Right forelimb (tissue), 1 donor: ENCODE measurements around the gene HBE1.
"Not testable (repeated sequence)": the region's sequence is repeated elsewhere in the genome, so short reads cannot be mapped to it uniquely, and the experiment has no call there.

ENCODE experiments used
- DNase-seq: peaks from one replicate; pipeline ENCODE4 v3.0.0-alpha.2; 2018

Gene HBE1

GRCh38 chr11:5252192-5252918, 17.4 kb downstream of the HBE1 start:
- no peak for DNase-seq

- DNase-seq: no peak
These were observed 18.0 kb downstream of the HBE1 start for GRCh38 chr11:5251746-5252145.

GRCh38 chr11:5250543-5251204, 19.1 kb downstream of the HBE1 start:
- no peak for DNase-seq

- not testable (repeated sequence) for DNase-seq
These were observed 19.8 kb downstream of the HBE1 start, which contains the start of gene HBG1 for GRCh38 chr11:5249807-5250396. Gene HBG1 (minus strand): TSS chr11:5249857. CDS start chr11:5249804, 53 bp downstream.

DNA sequence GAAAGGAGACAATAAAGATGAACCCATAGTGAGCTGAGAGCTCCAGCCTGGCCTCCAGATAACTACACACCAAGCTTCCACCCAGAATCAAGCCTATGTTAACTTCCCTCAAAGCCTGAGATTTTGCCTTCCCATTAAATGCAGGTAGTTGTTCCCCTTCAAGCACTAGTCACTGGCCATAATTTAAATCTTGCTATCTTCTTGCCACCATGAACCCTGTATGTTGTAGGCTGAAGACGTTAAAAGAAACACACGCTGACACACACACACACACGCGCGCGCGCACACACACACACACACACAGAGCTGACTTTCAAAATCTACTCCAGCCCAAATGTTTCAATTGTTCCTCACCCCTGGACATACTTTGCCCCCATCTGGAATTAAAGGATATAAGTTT, 21.2 kb downstream of the HBE1 start:
- not testable (repeated sequence) for DNase-seq

- no peak for DNase-seq
These were observed 22.1 kb downstream of the HBE1 start for GRCh38 chr11:5247472-5248192.

GRCh38 chr11:5246772-5247471, 22.8 kb downstream of the HBE1 start:
- no peak for DNase-seq

GRCh38 chr11:5245155-5245554, 24.6 kb downstream of the HBE1 start:
- no peak for DNase-seq

DNA sequence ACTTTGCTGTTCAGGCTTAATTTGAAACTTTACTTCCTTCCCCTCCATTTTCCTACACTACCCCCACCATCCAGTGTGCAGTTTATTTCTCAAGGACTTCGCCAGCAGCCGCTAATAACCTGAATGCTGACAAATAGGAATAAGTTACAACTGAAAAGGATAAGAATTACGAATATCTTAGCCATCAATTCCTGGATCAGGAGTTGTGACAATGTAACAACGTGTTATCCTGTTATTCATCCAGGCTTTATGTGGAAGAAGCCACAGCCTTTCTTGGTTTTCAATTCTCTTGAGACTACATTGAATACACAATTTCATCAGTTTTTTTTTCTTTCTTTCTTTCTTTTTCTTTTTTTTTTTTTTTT, 25.9 kb downstream of the HBE1 start:
- DNase-seq: no peak

DNA sequence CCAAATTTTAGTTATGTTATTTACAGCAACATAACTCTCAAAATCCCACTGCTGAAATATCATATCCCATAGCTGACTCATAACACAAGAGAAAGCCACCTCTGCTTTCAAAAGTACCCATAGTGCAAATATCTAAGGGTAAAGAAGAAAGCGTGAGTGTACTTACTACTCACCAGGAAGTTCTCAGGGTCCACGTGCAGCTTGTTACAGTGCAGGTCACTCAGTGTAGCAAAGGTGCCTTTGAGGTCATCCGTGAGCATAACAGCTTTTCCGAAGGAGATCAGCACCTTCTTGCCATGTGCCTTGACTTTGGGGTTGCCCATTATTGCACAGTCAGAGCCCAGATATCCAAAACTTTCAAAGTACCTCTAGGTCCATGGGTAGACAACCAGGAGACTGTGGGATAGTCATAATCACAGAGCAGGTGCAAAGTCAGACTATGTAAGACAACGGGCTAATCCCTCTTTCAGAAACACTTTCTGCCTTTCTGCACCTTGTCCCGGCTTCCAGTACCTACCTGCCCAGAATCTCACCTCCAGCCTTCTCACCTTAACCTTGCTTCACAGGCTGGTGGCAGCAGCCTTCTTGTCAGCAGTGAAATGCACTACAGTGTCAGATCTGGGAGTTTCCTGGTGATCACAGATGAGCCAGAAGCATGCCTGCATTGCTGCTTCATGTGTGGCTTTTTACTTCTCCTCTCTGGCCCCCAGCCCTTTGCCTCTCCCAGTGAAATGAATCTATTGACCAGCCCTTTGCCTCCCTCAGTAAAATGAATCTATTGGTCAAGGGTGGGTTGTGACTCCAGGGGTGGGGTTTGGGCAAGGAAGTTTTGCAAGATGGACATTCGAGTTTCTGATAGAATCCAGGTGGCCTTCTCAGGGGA, 26.6 kb downstream of the HBE1 start:
- no peak for DNase-seq

GRCh38 chr11:5242208-5242607, 27.5 kb downstream of the HBE1 start:
- no peak for DNase-seq

- no peak for DNase-seq
These were observed 28.3 kb downstream of the HBE1 start for GRCh38 chr11:5241458-5241857.

DNA sequence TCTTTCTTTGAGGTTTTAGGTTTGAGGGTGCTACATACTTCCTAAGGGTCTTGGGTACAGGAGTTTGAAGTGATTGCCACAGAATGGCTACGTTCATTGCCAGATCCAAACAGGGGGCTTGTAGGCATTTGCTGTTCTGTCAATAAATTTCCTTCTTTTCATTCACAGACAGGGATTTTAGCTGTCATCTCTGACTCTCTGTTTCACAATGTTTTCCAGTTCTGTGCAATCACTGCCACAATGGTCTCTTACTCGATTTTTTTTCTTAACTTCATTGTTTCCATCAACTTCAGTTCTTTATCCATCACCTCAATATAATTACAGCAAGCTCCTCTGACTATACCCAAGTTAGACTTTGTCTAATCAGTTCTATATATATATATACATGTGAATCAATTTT, 29.3 kb downstream of the HBE1 start:
- DNase-seq: no peak

DNA sequence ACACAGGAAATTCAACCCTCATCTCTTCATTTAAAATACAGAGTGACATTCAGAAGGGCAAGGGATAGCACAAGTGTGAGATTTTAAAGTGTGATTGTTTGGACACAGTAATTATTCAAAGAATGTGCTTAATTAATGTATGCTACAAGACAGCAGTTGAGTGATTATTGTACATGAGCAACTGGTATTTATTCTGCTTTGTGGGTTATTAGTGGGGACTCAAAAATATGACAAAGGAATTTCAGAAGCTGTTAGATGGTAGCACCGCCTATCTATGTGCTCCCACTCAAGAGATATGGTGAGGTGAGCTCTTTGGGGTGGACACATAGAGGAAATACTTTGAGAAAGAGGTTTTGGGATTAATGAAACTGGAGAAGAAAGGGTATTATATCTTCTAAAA, 29.7 kb downstream of the HBE1 start:
- no peak for DNase-seq

GRCh38 chr11:5239046-5239445, 30.7 kb downstream of the HBE1 start:
- no peak for DNase-seq

DNA sequence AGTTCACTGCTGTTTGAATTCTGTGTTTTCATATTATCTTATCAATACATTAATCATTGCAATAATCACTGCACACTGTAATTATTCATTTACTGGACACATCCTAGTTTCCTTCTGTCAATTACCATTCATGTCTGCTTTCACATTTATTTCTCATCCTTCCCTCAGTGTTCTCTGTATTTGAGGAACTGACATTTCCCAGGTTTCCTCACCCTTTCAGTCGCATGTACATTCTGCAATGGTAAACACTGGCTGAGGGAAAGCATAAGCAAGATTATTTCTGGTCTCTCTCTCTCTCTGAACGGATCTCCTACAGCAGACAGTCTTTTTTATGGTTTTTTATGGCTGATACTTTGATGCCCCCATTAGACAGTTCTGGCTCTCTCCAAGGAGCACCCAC, 31.3 kb downstream of the HBE1 start:
- DNase-seq: no peak

DNA sequence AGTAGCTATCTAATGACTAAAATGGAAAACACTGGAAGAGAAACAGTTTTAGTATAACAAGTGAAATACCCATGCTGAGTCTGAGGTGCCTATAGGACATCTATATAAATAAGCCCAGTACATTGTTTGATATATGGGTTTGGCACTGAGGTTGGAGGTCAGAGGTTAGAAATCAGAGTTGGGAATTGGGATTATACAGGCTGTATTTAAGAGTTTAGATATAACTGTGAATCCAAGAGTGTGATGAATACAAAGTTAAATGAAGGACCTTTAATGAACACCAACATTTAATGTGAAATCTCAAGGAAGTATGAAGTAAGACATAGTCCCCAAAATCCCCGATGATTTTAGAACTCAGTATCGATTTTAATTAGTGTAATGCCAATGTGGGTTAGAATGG, 32.3 kb downstream of the HBE1 start:
- no peak for DNase-seq

DNA sequence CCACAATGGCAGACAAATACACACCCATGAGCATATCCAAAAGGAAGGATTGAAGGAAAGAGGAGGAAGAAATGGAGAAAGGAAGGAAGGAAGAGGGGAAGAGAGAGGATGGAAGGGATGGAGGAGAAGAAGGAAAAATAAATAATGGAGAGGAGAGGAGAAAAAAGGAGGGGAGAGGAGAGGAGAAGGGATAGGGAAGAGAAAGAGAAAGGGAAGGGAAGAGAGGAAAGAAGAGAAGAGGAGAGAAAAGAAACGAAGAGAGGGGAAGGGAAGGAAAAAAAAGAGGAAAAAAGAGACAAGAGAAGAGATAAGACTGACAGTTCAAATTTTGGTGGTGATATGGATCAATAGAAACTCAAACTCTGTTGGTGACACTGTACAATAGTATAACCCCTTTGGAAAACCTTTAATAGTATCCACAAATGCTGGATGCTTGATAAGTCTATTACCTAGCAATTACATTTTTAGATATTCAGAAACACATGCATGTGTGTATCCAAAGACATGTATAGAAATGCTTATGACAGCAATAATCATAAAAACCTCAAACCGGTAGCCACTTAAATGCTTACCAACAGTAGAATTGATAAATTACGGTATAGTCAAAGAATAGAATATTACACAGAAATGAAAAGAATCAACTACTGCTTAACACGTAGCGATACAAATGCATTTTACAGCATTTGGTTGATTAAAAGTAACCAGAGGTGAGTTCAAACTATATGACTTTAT, 34.2 kb downstream of the HBE1 start:
- no peak for DNase-seq

- no peak for DNase-seq
These were observed 35.3 kb downstream of the HBE1 start, which contains the start of gene HBD for GRCh38 chr11:5234381-5234834. Gene HBD (minus strand): TSS chr11:5234483. CDS start chr11:5234433, 50 bp downstream.

DNA sequence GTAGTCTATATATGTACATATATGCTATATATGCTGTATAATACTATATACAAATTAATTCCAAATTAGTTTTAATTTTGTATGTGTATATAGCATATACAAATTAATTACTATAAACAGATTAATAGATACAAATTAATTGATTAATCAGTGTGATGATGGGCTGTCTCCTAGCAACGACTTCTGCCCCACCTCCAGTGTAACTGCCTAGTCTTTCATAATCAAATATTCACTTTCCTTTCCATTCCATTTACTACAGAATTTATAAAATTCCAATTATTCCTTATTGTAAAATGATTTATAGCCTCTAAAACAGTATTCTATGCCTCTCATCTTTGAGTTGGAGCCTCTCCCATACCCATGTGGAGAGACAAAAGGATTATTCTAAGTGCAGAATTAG, 36.4 kb downstream of the HBE1 start:
- DNase-seq: no peak

DNA sequence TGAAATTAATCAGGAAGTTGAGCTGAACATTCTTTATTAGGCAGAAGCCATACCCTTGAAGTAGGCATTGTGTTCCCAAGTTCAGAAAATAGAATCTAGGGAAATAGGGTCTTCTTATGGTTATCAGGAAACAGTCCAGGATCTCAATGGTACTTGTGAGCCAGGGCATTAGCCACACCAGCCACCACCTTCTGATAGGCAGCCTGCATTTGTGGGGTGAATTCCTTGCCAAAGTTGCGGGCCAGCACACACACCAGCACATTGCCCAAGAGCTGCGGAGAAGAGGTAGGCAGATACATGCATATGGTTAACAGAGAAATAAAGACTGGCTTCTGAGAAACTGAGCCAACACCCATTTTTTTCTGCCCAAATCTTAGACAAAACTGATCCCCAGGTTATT, 36.9 kb downstream of the HBE1 start:
- DNase-seq: no peak
